MM.1S (cell line): ENCODE measurements around the gene ANKH.

Source experiments
- CTCF ChIP-seq: fragments of 300-600 bp; sonication (generic); IDR thresholded peaks from 2 replicates; pipeline ENCODE4 v1.5.1; 2016; ENCODE audit warnings: antibody characterized with exemption, low read length, mixed read lengths
- EZH2 ChIP-seq: fragments of 300-600 bp; sonication (generic); optimal IDR thresholded peaks from 2 replicates; pipeline ENCODE3; 2017; ENCODE audit warnings: low read depth, mild to moderate bottlenecking, antibody characterized with exemption, low read length, mixed read lengths

- TF ChIP-seq CTCF (no peak), EZH2 (no peak)
Observed at GRCh38 chr5:14718778-14719177, 152.8 kb downstream of the ANKH start.
